ENCODE results near the gene TNS4.
A peak's percentile ranks its signal among the peaks of the same experiment; 100 is the strongest.

DNA sequence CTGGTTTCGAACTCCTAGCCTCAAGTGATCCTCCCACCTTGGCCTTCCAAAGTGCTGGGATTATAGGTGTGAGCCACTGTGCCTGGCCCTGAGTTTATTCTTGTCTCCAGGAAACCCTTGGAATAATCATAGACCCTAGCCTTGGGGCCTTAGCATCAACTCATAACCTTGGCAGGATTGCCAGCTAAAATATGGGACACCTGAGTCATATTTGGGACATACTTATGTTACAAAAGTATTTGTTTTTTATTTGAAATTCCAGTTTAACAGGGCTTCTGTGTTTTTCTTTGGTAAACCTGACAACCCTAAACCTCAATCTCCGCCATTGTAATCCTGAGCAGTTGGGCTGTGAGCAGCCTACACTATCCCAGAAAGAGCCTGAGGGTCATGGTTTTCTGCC lies 28.6 kb upstream of the TNS4 start:
- TF ChIP-seq MYC (IDR thresholded peaks at IDR 0.05; ENCODE audit: borderline replicate concordance, low read length) (no peak), FOSL2 (IDR thresholded peaks at IDR 0.05) (no peak), FOSL2 (CRISPR knock-in tag; IDR thresholded peaks at IDR 0.05) (peak; percentile 22; the same call in 1 of the 2 replicates), ZFP36 (IDR thresholded peaks at IDR 0.05; ENCODE audit: borderline replicate concordance, partially characterized antibody) (no peak), EP300 (IDR thresholded peaks at IDR 0.05) (no peak), RAD21 (conservative IDR thresholded peaks at IDR 0.05 in 1 of 2, IDR thresholded peaks at IDR 0.05 in 1 of 2) (no peak), BHLHE40 (IDR thresholded peaks at IDR 0.05; ENCODE audit: low read depth, low read length) (no peak), KDM5A (IDR thresholded peaks at IDR 0.05) (no peak), POLR2A (IDR thresholded peaks at IDR 0.05; ENCODE audit: low read length) (no peak), ZNF302 (CRISPR knock-in tag; IDR thresholded peaks at IDR 0.05) (no peak), JUNB (IDR thresholded peaks at IDR 0.05) (no peak)
- TF ChIP-seq, protein P1, sequence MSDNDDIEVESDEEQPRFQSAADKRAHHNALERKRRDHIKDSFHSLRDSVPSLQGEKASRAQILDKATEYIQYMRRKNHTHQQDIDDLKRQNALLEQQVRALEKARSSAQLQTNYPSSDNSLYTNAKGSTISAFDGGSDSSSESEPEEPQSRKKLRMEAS (IDR thresholded peaks at IDR 0.05): no peak
- TF ChIP-seq, protein P2, sequence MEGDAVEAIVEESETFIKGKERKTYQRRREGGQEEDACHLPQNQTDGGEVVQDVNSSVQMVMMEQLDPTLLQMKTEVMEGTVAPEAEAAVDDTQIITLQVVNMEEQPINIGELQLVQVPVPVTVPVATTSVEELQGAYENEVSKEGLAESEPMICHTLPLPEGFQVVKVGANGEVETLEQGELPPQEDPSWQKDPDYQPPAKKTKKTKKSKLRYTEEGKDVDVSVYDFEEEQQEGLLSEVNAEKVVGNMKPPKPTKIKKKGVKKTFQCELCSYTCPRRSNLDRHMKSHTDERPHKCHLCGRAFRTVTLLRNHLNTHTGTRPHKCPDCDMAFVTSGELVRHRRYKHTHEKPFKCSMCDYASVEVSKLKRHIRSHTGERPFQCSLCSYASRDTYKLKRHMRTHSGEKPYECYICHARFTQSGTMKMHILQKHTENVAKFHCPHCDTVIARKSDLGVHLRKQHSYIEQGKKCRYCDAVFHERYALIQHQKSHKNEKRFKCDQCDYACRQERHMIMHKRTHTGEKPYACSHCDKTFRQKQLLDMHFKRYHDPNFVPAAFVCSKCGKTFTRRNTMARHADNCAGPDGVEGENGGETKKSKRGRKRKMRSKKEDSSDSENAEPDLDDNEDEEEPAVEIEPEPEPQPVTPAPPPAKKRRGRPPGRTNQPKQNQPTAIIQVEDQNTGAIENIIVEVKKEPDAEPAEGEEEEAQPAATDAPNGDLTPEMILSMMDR (IDR thresholded peaks at IDR 0.05): no peak
